ENCODE results near the gene CMSS1. TPM values are rescaled to one million over a fixed set of nuclear protein-coding genes. Genes with fewer than 3 reads are reported as not detected.

The CMSS1 gene
- total RNA-seq, 2 experiments from 2014 or later = 95.8 to 106 TPM

DNA sequence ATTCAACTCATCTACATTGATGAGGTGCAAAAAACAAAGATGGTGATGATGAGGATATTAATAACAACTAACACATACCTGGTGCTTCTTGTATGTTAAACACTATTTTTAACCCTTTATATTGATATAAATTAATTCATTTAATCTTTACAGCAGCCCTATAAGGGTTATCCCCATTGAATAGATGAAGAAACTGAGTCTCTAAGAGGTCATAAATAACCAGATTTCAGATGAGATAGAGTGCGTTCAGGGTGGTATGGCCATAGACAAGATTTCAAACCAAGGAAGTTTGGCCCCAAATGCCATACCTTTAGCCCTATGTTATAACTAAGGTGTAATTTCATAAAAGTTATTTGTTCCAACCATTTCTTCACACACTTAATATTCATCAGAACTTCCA lies 82.6 kb downstream of the CMSS1 start:
- CTCF ChIA-PET = no interaction called here
- Mint-ChIP-seq H3K9me3 (no peaks in the 10 kb centered on the region), H3K4me1 (ENCODE audit: low read depth) (peaks cover 21% of the 10 kb centered on the region), H3K4me3 (no peak overlapping the region), H3K27me3 (ENCODE audit: low read depth) (no peaks in the 10 kb centered on the region), H3K36me3 (ENCODE audit: low read depth) (peaks cover 8% of the 10 kb centered on the region), H3K27ac (no peak overlapping the region)
- intact Hi-C loops (cut with micrococcal nuclease) = no loop called here
- DNase-seq = no peak

- Mint-ChIP-seq H3K9me3 (no peaks in the 10 kb centered on the region), H3K36me3 (ENCODE audit: low read depth) (peaks cover 2% of the 10 kb centered on the region), H3K27me3 (ENCODE audit: low read depth) (no peaks in the 10 kb centered on the region), H3K27ac (no peak overlapping the region), H3K4me3 (no peak overlapping the region), H3K4me1 (ENCODE audit: low read depth) (peaks cover 10% of the 10 kb centered on the region)
- CTCF ChIA-PET = no interaction called here
- DNase-seq = no peak
- intact Hi-C loops (cut with micrococcal nuclease) = no loop called here
Measured at GRCh38 chr3:99901200-99901926, 83.7 kb downstream of the CMSS1 start.

DNA sequence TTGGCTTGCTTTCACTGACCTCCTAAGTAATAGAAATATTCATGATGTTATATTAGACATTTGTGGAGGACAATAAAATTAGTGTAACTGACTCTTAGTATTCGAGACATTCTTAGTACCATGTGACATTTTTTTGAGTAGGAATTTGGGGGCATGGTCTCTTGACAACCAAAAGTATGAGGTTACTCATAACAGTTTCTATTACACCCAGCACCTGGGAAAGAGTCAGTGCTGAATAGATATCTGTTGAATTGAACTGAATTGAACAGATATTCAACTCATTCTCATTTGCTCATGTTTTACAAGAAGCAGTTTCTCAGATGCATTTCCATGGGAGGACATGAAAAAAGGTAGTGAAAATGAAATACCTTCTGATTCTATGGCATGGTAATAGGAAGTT lies 84.4 kb downstream of the CMSS1 start:
- CTCF ChIA-PET = no interaction called here
- Mint-ChIP-seq H3K27me3 (ENCODE audit: low read depth) (no peaks in the 10 kb centered on the region), H3K4me1 (ENCODE audit: low read depth) (peaks cover 10% of the 10 kb centered on the region), H3K4me3 (no peak overlapping the region), H3K27ac (no peak overlapping the region), H3K36me3 (ENCODE audit: low read depth) (peaks cover 2% of the 10 kb centered on the region), H3K9me3 (no peaks in the 10 kb centered on the region)
- intact Hi-C loops (cut with micrococcal nuclease) = no loop called here
- no peak for DNase-seq

DNA sequence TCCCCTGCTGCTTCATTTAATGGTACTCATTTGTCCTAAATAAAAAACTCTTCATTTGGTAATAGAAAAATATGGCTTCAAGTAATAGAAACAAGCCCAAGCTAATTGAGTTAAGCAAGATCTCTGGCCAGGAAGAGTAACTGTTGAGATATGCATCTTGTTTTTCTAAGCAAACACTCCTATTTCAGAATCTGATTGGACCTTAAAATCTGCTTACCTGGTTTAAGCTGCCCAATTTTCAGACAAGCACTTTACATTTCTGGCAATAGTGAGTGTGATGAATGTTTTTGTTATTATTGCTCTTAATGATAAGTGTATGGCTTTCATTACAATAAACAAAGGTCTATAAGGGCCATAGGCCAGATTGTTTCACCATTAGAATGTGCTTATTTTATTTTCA lies 86.2 kb downstream of the CMSS1 start:
- Mint-ChIP-seq H3K27me3 (ENCODE audit: low read depth) (no peaks in the 10 kb centered on the region), H3K4me3 (no peak overlapping the region), H3K36me3 (ENCODE audit: low read depth) (peaks cover 3% of the 10 kb centered on the region), H3K9me3 (no peaks in the 10 kb centered on the region), H3K4me1 (ENCODE audit: low read depth) (peaks cover 10% of the 10 kb centered on the region), H3K27ac (no peak overlapping the region)
- intact Hi-C loops (cut with micrococcal nuclease) = no loop called here
- CTCF ChIA-PET = no interaction called here
- DNase-seq = no peak

- no peak overlapping the region for H3K27ac Mint-ChIP-seq
- no peak for DNase-seq
- H3K27me3 Mint-ChIP-seq (ENCODE audit: low read depth) = no peaks in the 10 kb centered on the region
- CTCF ChIA-PET = no interaction called here
- H3K4me3 Mint-ChIP-seq = no peak overlapping the region
- peaks cover 2% of the 10 kb centered on the region for H3K4me1 Mint-ChIP-seq (ENCODE audit: low read depth)
- intact Hi-C loops (cut with micrococcal nuclease) = no loop called here
- H3K36me3 Mint-ChIP-seq (ENCODE audit: low read depth) = peaks cover 4% of the 10 kb centered on the region
- H3K9me3 Mint-ChIP-seq = no peaks in the 10 kb centered on the region
Measured at GRCh38 chr3:99907959-99908544, 90.4 kb downstream of the CMSS1 start.

GRCh38 chr3:99909714-99910495 lies 92.2 kb downstream of the CMSS1 start:
- H3K27ac Mint-ChIP-seq = no peak overlapping the region
- H3K9me3 Mint-ChIP-seq = no peaks in the 10 kb centered on the region
- CTCF ChIA-PET = no interaction called here
- H3K27me3 Mint-ChIP-seq (ENCODE audit: low read depth) = no peaks in the 10 kb centered on the region
- DNase-seq = no peak
- H3K4me1 Mint-ChIP-seq (ENCODE audit: low read depth) = no peaks in the 10 kb centered on the region
- H3K36me3 Mint-ChIP-seq (ENCODE audit: low read depth) = peaks cover 4% of the 10 kb centered on the region
- intact Hi-C loops (cut with micrococcal nuclease) = no loop called here
- H3K4me3 Mint-ChIP-seq = no peak overlapping the region

GRCh38 chr3:99910752-99911290 lies 93.2 kb downstream of the CMSS1 start:
- no peak for DNase-seq
- H3K9me3 Mint-ChIP-seq = no peaks in the 10 kb centered on the region
- H3K36me3 Mint-ChIP-seq (ENCODE audit: low read depth) = peaks cover 6% of the 10 kb centered on the region
- H3K27me3 Mint-ChIP-seq (ENCODE audit: low read depth) = no peaks in the 10 kb centered on the region
- H3K27ac Mint-ChIP-seq = no peak overlapping the region
- intact Hi-C loops (cut with micrococcal nuclease) = no loop called here
- CTCF ChIA-PET = no interaction called here
- H3K4me1 Mint-ChIP-seq (ENCODE audit: low read depth) = no peaks in the 10 kb centered on the region
- no peak overlapping the region for H3K4me3 Mint-ChIP-seq

DNA sequence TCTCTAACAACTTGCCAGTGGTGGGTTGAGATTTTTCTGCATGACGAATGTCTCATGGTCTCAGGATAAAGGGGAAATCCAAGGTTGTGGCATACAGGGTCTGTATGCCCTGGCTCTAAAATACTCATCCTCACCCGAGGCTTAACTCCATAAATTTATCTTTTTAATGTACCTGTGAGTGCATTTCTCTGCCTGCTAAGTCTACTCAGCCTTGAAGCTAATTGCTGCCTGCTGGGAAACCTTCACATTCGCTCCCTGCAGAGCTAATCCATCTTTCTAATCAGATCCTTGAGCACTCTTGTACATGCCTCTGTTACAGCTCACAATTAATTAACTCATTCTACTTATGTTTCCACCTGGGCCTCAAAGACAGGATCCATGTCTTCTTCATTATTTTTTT lies 93.8 kb downstream of the CMSS1 start:
- Mint-ChIP-seq H3K4me3 (no peak overlapping the region), H3K9me3 (no peaks in the 10 kb centered on the region), H3K4me1 (ENCODE audit: low read depth) (no peaks in the 10 kb centered on the region), H3K36me3 (ENCODE audit: low read depth) (peaks cover 7% of the 10 kb centered on the region), H3K27ac (no peak overlapping the region), H3K27me3 (ENCODE audit: low read depth) (no peaks in the 10 kb centered on the region)
- DNase-seq = no peak
- CTCF ChIA-PET = no interaction called here
- intact Hi-C loops (cut with micrococcal nuclease) = no loop called here

GRCh38 chr3:99915906-99916432 lies 98.3 kb downstream of the CMSS1 start:
- CTCF ChIA-PET = no interaction called here
- no peak for DNase-seq
- Mint-ChIP-seq H3K27ac (no peak overlapping the region), H3K9me3 (no peaks in the 10 kb centered on the region), H3K27me3 (ENCODE audit: low read depth) (no peaks in the 10 kb centered on the region), H3K4me3 (no peak overlapping the region), H3K4me1 (ENCODE audit: low read depth) (peaks cover 2% of the 10 kb centered on the region), H3K36me3 (ENCODE audit: low read depth) (peaks cover 6% of the 10 kb centered on the region)
- intact Hi-C loops (cut with micrococcal nuclease) = no loop called here

DNA sequence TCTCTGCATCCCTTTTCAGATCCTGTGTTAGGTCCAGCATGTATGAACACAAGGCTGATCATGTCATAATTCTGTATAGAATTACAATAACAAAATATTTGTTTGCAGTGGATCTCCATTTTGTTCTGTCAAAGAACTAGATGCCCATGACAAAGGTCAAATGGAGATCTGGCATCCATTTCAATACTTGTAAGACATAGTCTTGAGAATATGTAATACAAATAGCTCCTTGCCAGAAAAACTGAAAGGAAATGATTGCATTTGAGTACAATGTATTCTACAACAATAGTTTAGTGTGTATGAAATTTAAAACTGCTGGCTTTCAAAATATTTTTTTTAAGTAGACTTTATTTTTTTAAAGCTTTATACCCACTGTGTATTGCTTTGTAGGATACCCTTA lies 101.1 kb downstream of the CMSS1 start:
- Mint-ChIP-seq H3K27ac (no peak overlapping the region), H3K27me3 (ENCODE audit: low read depth) (no peaks in the 10 kb centered on the region), H3K4me1 (ENCODE audit: low read depth) (peaks cover 2% of the 10 kb centered on the region), H3K36me3 (ENCODE audit: low read depth) (peaks cover 15% of the 10 kb centered on the region), H3K9me3 (no peaks in the 10 kb centered on the region), H3K4me3 (no peak overlapping the region)
- intact Hi-C loops (cut with micrococcal nuclease) = no loop called here
- DNase-seq = no peak
- CTCF ChIA-PET = interaction anchor here (0.7 kb wide), 1 partner anchor 54 kb away, joined by 3 read pairs; no protein-coding TSS in a partner anchor

DNA sequence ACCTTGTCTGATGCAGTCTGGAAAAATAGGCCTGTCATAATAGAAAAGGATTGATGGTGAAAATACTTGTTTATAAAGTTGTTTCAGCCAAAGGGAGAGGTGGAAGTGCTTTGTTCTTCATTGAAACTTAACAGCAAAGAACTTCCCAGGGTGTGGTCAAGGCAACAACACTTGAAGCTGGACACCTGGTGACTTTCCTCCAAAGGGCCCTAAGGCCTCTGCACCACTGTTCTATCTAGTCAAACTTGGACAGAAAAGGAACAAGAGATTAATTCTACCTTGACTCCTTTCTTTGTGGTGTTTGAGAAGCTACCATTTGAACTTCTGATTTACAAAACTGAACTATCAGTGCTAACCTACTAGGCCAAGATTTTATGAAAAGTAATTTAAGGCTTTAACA lies 102.0 kb downstream of the CMSS1 start:
- Mint-ChIP-seq H3K4me3 (no peak overlapping the region), H3K27ac (no peak overlapping the region), H3K36me3 (ENCODE audit: low read depth) (peaks cover 15% of the 10 kb centered on the region), H3K27me3 (ENCODE audit: low read depth) (no peaks in the 10 kb centered on the region), H3K9me3 (no peaks in the 10 kb centered on the region), H3K4me1 (ENCODE audit: low read depth) (peaks cover 2% of the 10 kb centered on the region)
- CTCF ChIA-PET = no interaction called here
- intact Hi-C loops (cut with micrococcal nuclease) = no loop called here
- no peak for DNase-seq

- CTCF ChIA-PET = no interaction called here
- H3K36me3 Mint-ChIP-seq (ENCODE audit: low read depth) = peaks cover 14% of the 10 kb centered on the region
- no peaks in the 10 kb centered on the region for H3K27me3 Mint-ChIP-seq (ENCODE audit: low read depth)
- H3K4me3 Mint-ChIP-seq = no peak overlapping the region
- H3K27ac Mint-ChIP-seq = no peak overlapping the region
- H3K4me1 Mint-ChIP-seq (ENCODE audit: low read depth) = peaks cover 2% of the 10 kb centered on the region
- H3K9me3 Mint-ChIP-seq = no peaks in the 10 kb centered on the region
- intact Hi-C loops (cut with micrococcal nuclease) = no loop called here
- no peak for DNase-seq
Measured at GRCh38 chr3:99920481-99921376, 103.1 kb downstream of the CMSS1 start.

Data from activated naive CD4-positive, alpha-beta T cell treated with anti-CD3 and anti-CD28 coated beads for 36 hours (primary cell).